ENCODE measurements around the gene KIF6.
"Not testable (repeated sequence)": the region's sequence is repeated elsewhere in the genome, so short reads cannot be mapped to it uniquely, and the experiment has no call there.

The KIF6 gene

DNA sequence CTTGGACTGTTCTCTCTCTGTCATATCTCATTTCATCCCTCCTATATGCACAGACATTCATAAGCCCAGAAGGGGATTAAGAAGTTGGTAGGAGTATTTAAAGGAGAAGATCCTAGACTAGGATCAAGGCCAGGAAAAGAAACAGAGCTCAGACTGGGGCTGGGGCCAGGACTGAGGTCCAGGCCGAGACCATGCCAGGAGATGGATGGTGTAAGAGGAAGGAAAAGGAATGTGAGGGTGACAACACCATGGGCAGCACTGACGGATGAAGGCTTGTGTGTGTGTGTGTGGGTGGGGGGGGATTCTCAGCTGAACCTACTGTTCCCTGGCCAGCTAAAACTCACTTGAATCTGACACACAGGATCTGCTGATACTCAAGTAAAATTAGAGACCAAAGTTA, 182.1 kb downstream of the KIF6 start:
- no peak for DNase-seq

DNA sequence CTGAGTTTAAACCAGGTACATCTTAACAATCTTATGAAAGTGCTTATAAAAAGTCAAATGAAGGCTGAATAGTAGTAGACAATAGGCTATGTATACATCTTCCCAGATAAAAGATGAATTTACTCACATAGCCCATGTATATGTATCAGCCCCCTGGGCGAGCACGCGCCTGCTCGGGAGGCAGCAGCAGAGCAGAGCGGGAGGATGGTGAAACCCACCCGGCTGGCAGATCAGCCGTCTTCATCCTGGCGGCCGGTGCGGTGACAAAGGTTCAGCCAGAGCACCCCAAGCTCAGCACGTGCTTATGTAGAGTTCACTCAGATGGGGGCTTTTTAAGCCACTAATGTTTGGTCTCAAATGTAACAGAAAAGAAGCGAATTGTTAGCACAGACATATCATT, 184.8 kb downstream of the KIF6 start:
- no peak for DNase-seq

- no peak for DNase-seq
Measured at GRCh38 chr6:39530201-39530759, 194.9 kb downstream of the KIF6 start.

DNA sequence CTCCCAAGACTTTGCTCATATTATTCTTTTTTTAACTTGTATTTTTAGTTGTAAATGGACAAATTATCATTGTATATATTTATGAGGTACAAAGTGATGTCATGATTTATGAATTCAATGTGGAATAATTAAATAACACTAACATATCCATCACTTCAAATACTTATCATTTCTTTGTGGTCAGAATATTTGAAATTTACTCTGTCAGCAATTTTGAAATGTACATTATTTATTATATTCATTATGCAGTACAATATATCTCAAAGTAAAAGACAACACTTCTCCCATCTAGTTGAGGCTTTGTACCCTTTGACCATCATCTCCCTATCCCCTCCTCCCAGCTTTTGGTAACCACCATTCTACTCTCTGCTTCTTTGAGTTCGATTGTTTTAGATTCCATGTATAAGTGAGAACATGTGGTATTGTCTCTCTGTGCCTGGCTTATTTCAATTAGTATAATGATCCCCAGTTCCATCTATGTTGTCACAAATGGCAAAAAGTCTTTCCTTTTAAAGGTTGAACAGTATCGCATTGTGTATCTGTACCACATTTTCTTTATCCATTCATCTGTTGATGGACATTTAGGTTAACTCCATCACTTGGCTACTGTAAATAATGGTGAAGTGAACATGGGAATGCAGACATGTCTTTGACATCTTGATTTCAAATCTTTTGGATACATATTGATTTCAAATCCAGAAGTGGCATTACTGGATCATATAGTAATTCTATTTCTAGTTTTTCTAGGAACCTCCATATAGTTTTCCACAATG, 197.2 kb downstream of the KIF6 start:
- DNase-seq, result no peak

DNA sequence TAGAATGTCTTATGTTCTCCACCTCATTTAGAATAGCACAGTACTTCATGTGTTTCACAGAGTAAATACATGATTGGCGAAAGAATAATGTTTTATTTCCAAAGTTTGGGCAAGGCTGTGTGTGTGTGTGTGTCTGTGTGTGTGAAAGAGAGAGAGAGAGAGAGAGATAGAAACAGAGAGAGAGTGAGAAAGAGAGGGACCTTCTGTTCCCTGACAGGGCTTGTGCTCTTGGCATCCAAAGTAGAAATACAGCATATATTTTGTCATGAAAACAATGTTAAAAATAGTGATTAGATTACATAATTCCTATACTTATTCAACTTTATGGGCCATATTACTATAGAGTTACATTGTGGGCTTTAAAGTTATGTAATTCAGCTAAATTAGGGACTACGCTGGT, 201.2 kb downstream of the KIF6 start:
- no peak for DNase-seq

DNA sequence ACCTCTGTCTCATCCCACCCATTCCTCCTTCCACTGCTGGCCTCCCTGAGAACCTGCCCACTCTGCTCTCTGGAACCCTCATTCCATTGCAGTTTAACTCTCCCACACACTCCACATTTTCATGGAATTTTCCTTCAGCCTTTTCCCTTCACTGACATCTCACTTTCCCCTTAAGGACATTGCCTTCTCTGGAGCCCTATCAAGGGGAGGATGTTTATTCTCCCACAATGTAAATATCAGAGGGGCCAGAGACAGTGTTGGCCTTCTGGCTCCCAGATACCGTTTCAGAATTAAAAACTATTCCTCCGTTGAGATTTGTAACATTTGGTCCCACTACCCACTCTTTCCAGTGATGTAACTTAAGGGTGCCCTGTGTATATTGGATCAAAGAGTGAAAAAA, 203.2 kb downstream of the KIF6 start:
- no peak for DNase-seq

GRCh38 chr6:39520916-39521315, 204.3 kb downstream of the KIF6 start:
- no peak for DNase-seq

DNA sequence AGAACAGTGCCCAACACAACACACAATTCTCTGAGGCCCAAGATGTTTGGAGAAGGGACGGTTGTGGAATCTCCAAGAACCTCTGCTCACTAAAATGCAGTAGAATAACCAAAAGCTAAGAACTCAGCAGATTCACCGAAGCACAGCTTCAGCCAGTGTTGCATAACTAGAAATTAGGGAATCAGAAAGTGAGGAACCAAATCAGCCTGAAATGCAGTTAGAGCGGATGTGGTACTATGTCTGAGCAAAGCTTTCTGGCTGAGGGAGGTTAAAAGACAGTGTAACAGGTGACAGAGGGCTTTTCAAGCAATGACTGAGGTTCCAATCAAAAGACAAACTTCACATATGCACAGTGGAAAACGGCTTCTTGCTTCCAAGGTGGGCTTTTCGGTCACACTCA, 204.8 kb downstream of the KIF6 start:
- no peak for DNase-seq

DNA sequence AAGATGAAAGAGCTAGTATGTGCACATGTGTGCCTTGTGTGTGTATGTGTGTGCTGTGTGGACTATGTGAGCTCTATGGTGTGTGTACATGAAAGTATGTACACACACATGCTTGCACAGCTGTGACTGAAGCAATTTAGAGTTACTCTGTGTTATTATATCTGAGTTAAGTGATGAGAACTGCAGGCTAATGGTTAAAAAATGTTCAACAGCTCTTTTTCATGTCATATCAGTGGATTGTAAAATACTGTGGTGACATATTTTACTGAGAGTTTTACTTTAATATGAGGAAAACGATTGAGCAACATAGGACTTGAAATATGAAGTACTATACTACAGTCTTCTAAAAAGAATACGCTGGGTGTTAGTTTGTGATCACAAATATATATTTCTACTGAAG, 207.0 kb downstream of the KIF6 start:
- DNase-seq, result no peak

DNA sequence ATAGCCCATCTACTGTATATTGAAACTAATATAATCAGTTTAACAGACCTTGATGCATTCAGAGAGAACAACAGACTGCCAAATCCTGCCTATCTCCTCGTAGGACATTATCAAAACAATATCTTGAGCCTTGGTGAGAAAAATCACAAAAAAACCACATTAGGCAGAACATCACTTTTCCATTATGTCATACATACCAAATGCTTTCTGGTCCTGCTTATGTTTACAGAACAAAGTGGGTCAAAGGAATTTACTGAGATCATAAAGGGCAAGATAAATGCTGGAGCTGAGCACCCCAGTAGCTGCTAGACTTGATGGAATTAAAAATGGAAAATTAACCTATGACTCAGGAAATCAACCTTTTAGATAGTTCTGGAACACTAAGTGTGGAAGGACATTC, 207.5 kb downstream of the KIF6 start:
- no peak for DNase-seq

DNA sequence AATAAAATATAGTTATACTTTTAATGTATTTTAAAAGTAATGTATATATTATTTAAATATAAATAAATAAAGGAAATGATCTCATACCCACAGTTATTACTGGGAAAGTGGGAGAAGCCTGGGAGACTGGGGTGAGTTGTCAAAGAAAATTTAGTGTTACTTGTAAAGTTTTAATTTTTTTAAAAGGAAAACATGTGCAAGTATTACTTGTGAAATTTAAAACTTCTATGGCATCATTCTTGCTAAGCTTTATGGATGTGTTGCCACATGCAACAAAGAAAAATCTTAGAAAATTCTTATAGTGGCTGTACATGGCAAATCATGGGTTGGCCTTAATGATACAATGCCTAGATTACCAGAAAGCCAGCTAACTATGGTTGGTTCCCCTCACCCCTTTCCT, 208.7 kb downstream of the KIF6 start:
- DNase-seq, result no peak

- no peak for DNase-seq
Measured at GRCh38 chr6:39515471-39515870, 209.7 kb downstream of the KIF6 start.

- no peak for DNase-seq
Measured at GRCh38 chr6:39515006-39515405, 210.2 kb downstream of the KIF6 start.

DNA sequence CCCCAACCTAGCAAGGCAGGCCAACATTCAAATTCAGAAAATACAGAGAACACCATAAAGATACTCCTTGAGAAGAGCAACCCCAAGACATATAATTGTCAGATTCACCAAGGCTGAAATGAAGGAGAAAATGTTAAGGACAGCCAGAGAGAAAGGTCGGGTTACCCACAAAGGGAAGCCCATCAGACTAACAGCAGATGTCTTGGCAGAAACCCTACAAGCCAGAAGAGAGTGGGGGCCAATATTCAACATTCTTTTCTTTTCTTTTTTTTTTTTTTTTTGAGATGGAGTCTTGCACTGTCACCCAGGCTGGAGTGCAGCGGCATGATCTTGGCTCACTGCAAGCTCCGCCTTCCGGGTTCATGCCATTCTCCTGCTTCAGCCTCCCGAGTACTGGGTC, 215.4 kb downstream of the KIF6 start:
- DNase-seq, result not testable (repeated sequence)

GRCh38 chr6:39508515-39508914, 216.7 kb downstream of the KIF6 start:
- no peak for DNase-seq

GRCh38 chr6:39507331-39507998, 217.7 kb downstream of the KIF6 start:
- no peak for DNase-seq

- not testable (repeated sequence) for DNase-seq
Measured at GRCh38 chr6:39502362-39502955, 222.7 kb downstream of the KIF6 start.

DNA sequence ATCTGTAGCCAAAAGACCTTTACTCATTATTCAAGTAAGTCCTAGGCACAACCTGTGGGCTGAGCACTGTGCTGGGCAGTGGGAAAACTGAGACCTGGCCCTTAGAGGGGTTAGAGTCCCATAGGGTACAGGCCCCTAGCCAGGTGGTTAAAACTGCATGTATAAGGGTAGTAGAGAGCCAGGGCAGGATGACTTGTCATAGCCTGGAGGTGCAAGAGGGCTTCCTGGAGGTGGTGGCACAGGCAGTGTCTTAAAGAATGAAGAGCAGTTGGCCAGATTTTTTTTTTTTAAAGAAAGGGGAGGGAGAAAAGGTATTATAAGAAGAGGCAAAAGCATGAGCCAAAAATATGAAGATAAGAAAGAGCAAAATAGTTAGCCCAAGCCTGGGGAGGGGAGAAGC, 226.2 kb downstream of the KIF6 start:
- DNase-seq, result no peak

GRCh38 chr6:39498096-39498495, 227.1 kb downstream of the KIF6 start:
- DNase-seq, result no peak

GRCh38 chr6:39496915-39497314, 228.3 kb downstream of the KIF6 start:
- DNase-seq, result no peak

- DNase-seq, result no peak
Measured at GRCh38 chr6:39496456-39496855, 228.8 kb downstream of the KIF6 start.

- no peak for DNase-seq
Measured at GRCh38 chr6:39495640-39496039, 229.6 kb downstream of the KIF6 start.

- no peak for DNase-seq
Measured at GRCh38 chr6:39494998-39495397, 230.2 kb downstream of the KIF6 start.

- DNase-seq, result no peak
Measured at GRCh38 chr6:39493777-39494176, 231.4 kb downstream of the KIF6 start.

Measured in COR-L47 (cell line).